Ecto neural progenitor cell (in vitro differentiated cells): ENCODE measurements around the gene LPAR6.

Experiments used
- DNase-seq: peaks from one replicate; pipeline ENCODE4 v3.0.0-alpha.2; 2018; ENCODE audit warnings: low spot score

LPAR6 gene

GRCh38 chr13:48370815-48371214 lies 42.1 kb downstream of the LPAR6 start:
- DNase-seq, result no peak

- no peak for DNase-seq
These were observed 42.9 kb downstream of the LPAR6 start for GRCh38 chr13:48369988-48370387.
